ENCODE measurements around the gene ERH.

DNA sequence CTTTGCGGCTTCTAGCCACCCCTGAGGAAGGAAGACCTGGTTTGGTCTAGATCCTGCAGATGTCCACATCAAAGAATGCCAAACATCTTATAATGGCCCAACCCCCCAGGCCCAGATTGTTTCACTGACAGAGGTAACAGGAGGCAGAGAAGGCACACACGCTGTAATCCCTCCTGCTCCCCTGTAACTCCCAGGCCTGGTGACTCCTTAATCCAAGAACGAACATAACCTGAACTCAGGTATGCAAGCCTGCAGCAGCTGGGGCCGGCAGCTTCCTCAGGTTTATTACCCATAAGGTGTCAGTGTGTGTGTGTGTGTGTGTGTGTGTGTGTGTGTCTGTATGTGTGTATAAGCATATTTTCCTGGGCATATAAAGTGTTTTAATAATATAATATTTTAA is 52.7 kb downstream of the ERH start:
- TF ChIP-seq, protein P1, sequence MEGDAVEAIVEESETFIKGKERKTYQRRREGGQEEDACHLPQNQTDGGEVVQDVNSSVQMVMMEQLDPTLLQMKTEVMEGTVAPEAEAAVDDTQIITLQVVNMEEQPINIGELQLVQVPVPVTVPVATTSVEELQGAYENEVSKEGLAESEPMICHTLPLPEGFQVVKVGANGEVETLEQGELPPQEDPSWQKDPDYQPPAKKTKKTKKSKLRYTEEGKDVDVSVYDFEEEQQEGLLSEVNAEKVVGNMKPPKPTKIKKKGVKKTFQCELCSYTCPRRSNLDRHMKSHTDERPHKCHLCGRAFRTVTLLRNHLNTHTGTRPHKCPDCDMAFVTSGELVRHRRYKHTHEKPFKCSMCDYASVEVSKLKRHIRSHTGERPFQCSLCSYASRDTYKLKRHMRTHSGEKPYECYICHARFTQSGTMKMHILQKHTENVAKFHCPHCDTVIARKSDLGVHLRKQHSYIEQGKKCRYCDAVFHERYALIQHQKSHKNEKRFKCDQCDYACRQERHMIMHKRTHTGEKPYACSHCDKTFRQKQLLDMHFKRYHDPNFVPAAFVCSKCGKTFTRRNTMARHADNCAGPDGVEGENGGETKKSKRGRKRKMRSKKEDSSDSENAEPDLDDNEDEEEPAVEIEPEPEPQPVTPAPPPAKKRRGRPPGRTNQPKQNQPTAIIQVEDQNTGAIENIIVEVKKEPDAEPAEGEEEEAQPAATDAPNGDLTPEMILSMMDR (IDR thresholded peaks at IDR 0.05): no peak
- TF ChIP-seq EZH2phosphoT487 (IDR thresholded peaks at IDR 0.05) (no peak), EZH2 (IDR thresholded peaks at IDR 0.05) (no peak)
